ENCODE measurements around the gene TJP3.

- TF ChIP-seq CTCF (IDR thresholded peaks at IDR 0.05), result no peak
- TF ChIP-seq POLR2A (IDR thresholded peaks at IDR 0.05), result no peak
These were observed 24.7 kb upstream of the TJP3 start for GRCh38 chr19:3683405-3684053.
